B cell (primary cell): ENCODE measurements around the gene ZNF165. TPM values are rescaled to one million over a fixed set of nuclear protein-coding genes. Genes with fewer than 3 reads are reported as not detected.
"Not testable (repeated sequence)": the region's sequence is repeated elsewhere in the genome, so short reads cannot be mapped to it uniquely, and the experiment has no call there.

ENCODE experiments used
- ATAC-seq: fragments of 200-7000 bp; cut with Tn5 transposase; one replicate; pipeline ENCODE4 v1.10.0; 2021; ENCODE audit warnings: low read depth, mild to moderate bottlenecking, moderate number of reproducible peaks, moderate library complexity
- CTCF ChIA-PET: fragments of 350-600 bp; sonication (Branson Sonifier 250); formaldehyde crosslinking; loops from one replicate; lab custom pipeline; 2021; ENCODE audit warnings: antibody characterized with exemption, inconsistent platforms; lab: Charles Lee
- POLR2A ChIA-PET: fragments of 350-600 bp; sonication (Branson Sonifier 250); formaldehyde crosslinking; loops from one replicate; lab custom pipeline; 2021; ENCODE audit warnings: antibody characterized with exemption; lab: Charles Lee
- DNase-seq: peaks from one replicate; pipeline ENCODE4 v3.0.0; 2013
- H2AFZ ChIP-seq: 2 replicates; pipeline ENCODE4 v1.6.1; 2012; ENCODE audit warnings: mild to moderate bottlenecking, low read depth, low read length; ENCODE audit not compliant: insufficient read depth, poor library complexity, severe bottlenecking
- H3K27ac ChIP-seq, 2 donors: 1 replicate in 1 of 2; 2 replicates in 1 of 2; pipeline ENCODE4 v1.5.1; 2012 to 2013; ENCODE audit warnings: low read length in 2 of 2, mild to moderate bottlenecking in 2 of 2, moderate library complexity in 1 of 2
- H3K27me3 ChIP-seq, 4 experiments: fragments of 200-600 bp in 1 of 4; sonication (generic) in 1 of 4; replicated peaks in 1 of 4; 1 replicate in 2 of 4; 2 replicates in 2 of 4; pipeline versions ENCODE4 v1.6.1 to v1.7.0; 2013 to 2016; ENCODE audit warnings: low read length in 3 of 4, mild to moderate bottlenecking in 2 of 4, mixed read lengths in 1 of 4, moderate library complexity in 1 of 4; ENCODE audit not compliant: insufficient read depth in 4 of 4, control insufficient read depth in 3 of 4; ENCODE audit errors: control extremely low read depth in 1 of 4
- H3K36me3 ChIP-seq, 2 experiments: replicated peaks in 1 of 2; 1 replicate in 1 of 2; 2 replicates in 1 of 2; pipeline versions ENCODE4 v1.6.1 to v1.7.1; 2013; ENCODE audit warnings: low read length in 1 of 2; ENCODE audit not compliant: insufficient read depth in 2 of 2, control insufficient read depth in 1 of 2; ENCODE audit errors: control extremely low read depth in 1 of 2, extremely low read depth in 1 of 2
- H3K4me1 ChIP-seq, 2 donors: fragments of 200-600 bp in 1 of 2; sonication (generic) in 1 of 2; 1 replicate in 1 of 2; 2 replicates in 1 of 2; pipeline versions ENCODE4 v1.5.1 to v1.6.1; 2013 to 2017; ENCODE audit warnings: low read length in 2 of 2; ENCODE audit not compliant: control insufficient read depth in 2 of 2, insufficient read depth in 2 of 2
- H3K4me2 ChIP-seq: replicated peaks from 2 replicates; pipeline ENCODE3; 2012; ENCODE audit warnings: mild to moderate bottlenecking, low read depth, low read length; ENCODE audit not compliant: poor library complexity, severe bottlenecking
- H3K4me3 ChIP-seq, 5 experiments: fragments of 200-600 bp in 1 of 5; sonication (generic) in 1 of 5; 1 replicate in 3 of 5; 2 replicates in 2 of 5; pipeline versions ENCODE4 v1.5.1 to v1.7.0; 2011 to 2016; ENCODE audit warnings: low read length in 4 of 5, mild to moderate bottlenecking in 4 of 5, low read depth in 2 of 5, control low read depth in 1 of 5, moderate library complexity in 1 of 5; ENCODE audit not compliant: insufficient read depth in 1 of 5; ENCODE audit errors: control extremely low read depth in 1 of 5, extremely low read depth in 1 of 5
- H3K79me2 ChIP-seq: fragments of 200-600 bp; sonication (generic); one replicate; pipeline ENCODE4 v1.6.0; 2016; ENCODE audit warnings: low read length; ENCODE audit not compliant: control insufficient read depth, insufficient read depth
- H3K9ac ChIP-seq: fragments of 200-600 bp; sonication (generic); 2 replicates; pipeline ENCODE4 v1.6.1; 2017; ENCODE audit warnings: mild to moderate bottlenecking, low read length, moderate library complexity
- H3K9me3 ChIP-seq, 3 donors: one replicate each; pipeline versions ENCODE4 v1.6.1 to v1.7.1; 2013; ENCODE audit warnings: low read length in 2 of 3; ENCODE audit not compliant: control insufficient read depth in 2 of 3, insufficient read depth in 1 of 3; ENCODE audit errors: control extremely low read depth in 1 of 3
- H4K20me1 ChIP-seq: 2 replicates; pipeline ENCODE4 v1.6.0; 2012; ENCODE audit warnings: mild to moderate bottlenecking, low read length; ENCODE audit not compliant: insufficient read depth, control insufficient read depth, poor library complexity, severe bottlenecking
- H3K27ac Mint-ChIP-seq: one replicate; pipeline ENCODE4 v1.8.0; 2021; ENCODE audit warnings: mixed read lengths
- H3K27me3 Mint-ChIP-seq: one replicate; pipeline ENCODE4 v1.8.0; 2021; ENCODE audit warnings: mixed read lengths
- H3K4me1 Mint-ChIP-seq: one replicate; pipeline ENCODE4 v1.8.0; 2021; ENCODE audit warnings: mixed read lengths
- H3K4me3 Mint-ChIP-seq: one replicate; pipeline ENCODE4 v1.8.0; 2021; ENCODE audit warnings: mixed read lengths
- H3K9me3 Mint-ChIP-seq: one replicate; pipeline ENCODE4 v1.8.0; 2022; ENCODE audit warnings: mixed read lengths; ENCODE audit not compliant: insufficient read depth
- EZH2 ChIP-seq: IDR thresholded peaks from 2 replicates; pipeline ENCODE4 v1.6.1; 2012; ENCODE audit warnings: borderline replicate concordance, low read depth, mild to moderate bottlenecking, moderate library complexity, low read length; ENCODE audit not compliant: insufficient read depth, poor library complexity, severe bottlenecking
- WGBS: methylation state at CpG from one replicate; pipeline ENCODE4 v1.1.5; 2013; ENCODE audit warnings: missing lambda C conversion rate; ENCODE audit not compliant: insufficient coverage; 5-methylcytosine and 5-hydroxymethylcytosine counted together
- intact Hi-C: fragments of 100-400 bp; cut with micrococcal nuclease; formaldehyde crosslinking; loops from one replicate; pipeline ENCODE4 v1.10.0; 2022
- polyA plus RNA-seq: library from polyadenylated mRNA; depleted of rRNA; stranded (reverse); fragments of >200 nt; gene quantifications from 2 replicates; pipeline ENCODE4 v1.2.3, GENCODE V29; 2012
- total RNA-seq, 2 donors: library from RNA; stranded (reverse); fragments of 120-200 nt in 1 of 2; gene quantifications; 1 replicate in 1 of 2; 2 replicates in 1 of 2; pipeline versions ENCODE4 v1.2.3 to v1.2.4, GENCODE V29; 2013 to 2022
- TF ChIP-seq, protein P1 (sequence below): fragments of 200-600 bp; IDR thresholded peaks from one replicate; pipeline ENCODE4 v1.8.0; 2022; ENCODE audit warnings: antibody characterized with exemption, mild to moderate bottlenecking

Gene ZNF165
- total and polyA plus RNA-seq, 2 donors (not counting 1 experiment from before 2014, with no cell fraction given) = 3.5 to 4.2 TPM

DNA sequence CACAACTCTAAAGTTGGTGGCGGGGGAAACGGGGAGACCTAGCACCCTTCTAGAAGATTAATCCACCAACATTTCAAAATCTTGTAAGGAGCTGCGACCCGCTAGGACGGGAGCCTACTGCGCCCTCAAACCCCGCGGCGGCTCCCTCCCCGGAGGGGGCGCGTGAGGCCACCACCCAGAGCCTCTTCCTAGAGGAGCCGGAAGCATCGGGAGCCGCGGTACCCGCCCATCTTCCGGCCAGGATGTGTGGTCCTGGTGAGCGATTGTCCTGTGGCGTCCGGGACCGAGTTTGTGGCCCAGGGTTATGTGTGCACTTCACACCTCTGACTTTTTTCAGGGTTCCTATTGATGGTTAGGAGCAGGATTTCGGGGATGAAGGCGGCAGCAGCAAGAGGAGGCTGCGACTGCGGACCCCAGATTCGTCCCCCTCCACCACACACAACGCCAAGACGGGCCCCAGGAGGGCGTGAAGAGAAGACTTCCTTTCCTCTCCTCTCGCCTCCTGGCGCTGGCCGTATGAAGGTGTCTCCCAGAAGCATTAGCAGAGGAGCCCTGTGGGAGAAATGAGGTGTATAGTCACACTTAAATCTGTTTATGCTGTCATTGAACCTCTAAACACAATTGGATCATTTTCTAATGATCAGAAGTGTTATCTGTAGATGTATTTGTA lies 10.7 kb downstream of the ZNF165 start:
- TF ChIP-seq EZH2 = no peak
- TF ChIP-seq, protein P1, sequence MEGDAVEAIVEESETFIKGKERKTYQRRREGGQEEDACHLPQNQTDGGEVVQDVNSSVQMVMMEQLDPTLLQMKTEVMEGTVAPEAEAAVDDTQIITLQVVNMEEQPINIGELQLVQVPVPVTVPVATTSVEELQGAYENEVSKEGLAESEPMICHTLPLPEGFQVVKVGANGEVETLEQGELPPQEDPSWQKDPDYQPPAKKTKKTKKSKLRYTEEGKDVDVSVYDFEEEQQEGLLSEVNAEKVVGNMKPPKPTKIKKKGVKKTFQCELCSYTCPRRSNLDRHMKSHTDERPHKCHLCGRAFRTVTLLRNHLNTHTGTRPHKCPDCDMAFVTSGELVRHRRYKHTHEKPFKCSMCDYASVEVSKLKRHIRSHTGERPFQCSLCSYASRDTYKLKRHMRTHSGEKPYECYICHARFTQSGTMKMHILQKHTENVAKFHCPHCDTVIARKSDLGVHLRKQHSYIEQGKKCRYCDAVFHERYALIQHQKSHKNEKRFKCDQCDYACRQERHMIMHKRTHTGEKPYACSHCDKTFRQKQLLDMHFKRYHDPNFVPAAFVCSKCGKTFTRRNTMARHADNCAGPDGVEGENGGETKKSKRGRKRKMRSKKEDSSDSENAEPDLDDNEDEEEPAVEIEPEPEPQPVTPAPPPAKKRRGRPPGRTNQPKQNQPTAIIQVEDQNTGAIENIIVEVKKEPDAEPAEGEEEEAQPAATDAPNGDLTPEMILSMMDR = no peak
- no peaks in the 10 kb centered on the region for H3K27me3 ChIP-seq
- no peaks in the 10 kb centered on the region for H3K79me2 ChIP-seq
- intact Hi-C loops = no loop called here
- ChIA-PET POLR2A (no interaction called here), CTCF (no interaction called here)
- WGBS = 46% methylated on average over 22 of the region's 33 CpGs
- H3K4me1 ChIP-seq = peaks cover 0 to 4% of the 10 kb centered on the region in 2 donors
- Mint-ChIP-seq H3K4me1 (peaks cover 2% of the 10 kb centered on the region), H3K27me3 (no peaks in the 10 kb centered on the region), H3K4me3 (peak overlapping the region; percentile 35), H3K27ac (no peak overlapping the region), H3K9me3 (peaks cover 24% of the 10 kb centered on the region)
- H3K9ac ChIP-seq = no peak overlapping the region
- no peak overlapping the region for H2AFZ ChIP-seq
- H3K9me3 ChIP-seq = peaks cover 7 to 36% (median 19%) of the 10 kb centered on the region in 3 donors
- no peak for ATAC-seq
- peak overlapping the region in 2 of 5 experiments; percentile 6 to 37 for H3K4me3 ChIP-seq
- peak overlapping the region; percentile 31 for H3K4me2 ChIP-seq
- peaks cover 8 to 30% of the 10 kb centered on the region in 2 experiments for H3K36me3 ChIP-seq
- H4K20me1 ChIP-seq = no peaks in the 10 kb centered on the region
- DNase-seq = no peak
- no peak overlapping the region for H3K27ac ChIP-seq

DNA sequence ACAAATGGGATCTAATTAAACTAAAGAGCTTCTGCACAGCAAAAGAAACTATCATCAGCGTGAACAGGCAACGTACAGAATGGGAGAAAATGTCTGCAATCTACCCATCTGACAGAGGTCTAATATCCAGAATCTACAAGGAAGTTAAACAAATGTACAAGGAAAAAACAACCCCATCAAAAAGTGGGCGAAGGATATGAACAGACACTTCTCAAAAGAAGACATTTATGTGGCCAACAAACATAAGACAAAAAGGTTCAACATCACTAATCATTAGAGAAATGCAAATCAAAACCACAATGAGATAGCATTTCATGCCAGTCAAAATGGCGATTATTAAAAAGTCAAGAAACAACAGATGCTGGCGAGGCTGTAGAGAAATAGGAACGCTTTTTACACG lies 21.9 kb downstream of the ZNF165 start:
- H3K79me2 ChIP-seq, H3K4me1 ChIP-seq, H4K20me1 ChIP-seq, H3K4me3 ChIP-seq, H3K4me2 ChIP-seq, POLR2A ChIA-PET, DNase-seq, H2AFZ ChIP-seq, H3K27ac Mint-ChIP-seq, H3K27me3 ChIP-seq, ATAC-seq, H3K27ac ChIP-seq, H3K27me3 Mint-ChIP-seq, H3K9me3 Mint-ChIP-seq, H3K9ac ChIP-seq, H3K36me3 ChIP-seq, H3K9me3 ChIP-seq, intact Hi-C loops: not testable (repeated sequence)
- Mint-ChIP-seq H3K4me1 (peaks cover 13% of the 10 kb centered on the region), H3K4me3 (peak overlapping the region; percentile 29)
- WGBS = no CpG with 5 or more reads among the region's 7 CpGs
- CTCF ChIA-PET = interaction anchor here (1.0 kb wide), 1 partner anchor 27 kb away, joined by 3 read pairs; no protein-coding TSS in a partner anchor

DNA sequence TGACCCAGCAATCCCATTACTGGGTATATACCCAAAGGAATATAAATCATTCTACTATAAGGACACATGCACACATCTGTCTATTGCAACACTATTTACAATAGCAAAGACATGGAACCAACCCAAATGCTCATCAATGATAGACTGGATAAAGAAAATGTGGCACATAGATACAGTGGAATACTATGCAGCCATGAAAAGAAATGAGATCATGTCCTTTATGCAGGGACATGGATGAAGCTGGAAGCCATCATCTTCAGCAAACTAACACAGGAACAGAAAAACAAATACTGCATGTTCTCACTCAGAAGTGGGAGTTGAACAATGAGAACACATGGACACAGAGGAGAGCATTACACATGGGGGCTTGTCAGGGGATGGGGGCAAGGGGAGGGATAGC lies 22.3 kb downstream of the ZNF165 start:
- H3K27ac Mint-ChIP-seq = peak overlapping the region; percentile 32
- CTCF ChIA-PET = interaction anchor here (1.0 kb wide), 1 partner anchor 28 kb away, joined by 3 read pairs; no protein-coding TSS in a partner anchor
- intact Hi-C loops = not testable (repeated sequence)

More for the DNA sequence above, 22.3 kb downstream of the ZNF165 start:
- H3K4me1 ChIP-seq, H3K9ac ChIP-seq, H3K36me3 ChIP-seq, H3K9me3 ChIP-seq, H3K9me3 Mint-ChIP-seq, H3K4me3 ChIP-seq, H2AFZ ChIP-seq, DNase-seq, H3K27ac ChIP-seq, ATAC-seq, H3K4me2 ChIP-seq, H4K20me1 ChIP-seq, H3K79me2 ChIP-seq, H3K27me3 ChIP-seq, H3K27me3 Mint-ChIP-seq: not testable (repeated sequence)
- peak overlapping the region; percentile 14 for H3K4me3 Mint-ChIP-seq
- peaks cover 13% of the 10 kb centered on the region for H3K4me1 Mint-ChIP-seq
- POLR2A ChIA-PET = interaction anchor here (0.7 kb wide), 1 partner anchor 9 kb away, joined by 3 read pairs; no protein-coding TSS in a partner anchor
